Measurements from ENCODE around the gene LIN37.
"Not testable (repeated sequence)": the region's sequence is repeated elsewhere in the genome, so short reads cannot be mapped to it uniquely, and the experiment has no call there.

The LIN37 gene

DNA sequence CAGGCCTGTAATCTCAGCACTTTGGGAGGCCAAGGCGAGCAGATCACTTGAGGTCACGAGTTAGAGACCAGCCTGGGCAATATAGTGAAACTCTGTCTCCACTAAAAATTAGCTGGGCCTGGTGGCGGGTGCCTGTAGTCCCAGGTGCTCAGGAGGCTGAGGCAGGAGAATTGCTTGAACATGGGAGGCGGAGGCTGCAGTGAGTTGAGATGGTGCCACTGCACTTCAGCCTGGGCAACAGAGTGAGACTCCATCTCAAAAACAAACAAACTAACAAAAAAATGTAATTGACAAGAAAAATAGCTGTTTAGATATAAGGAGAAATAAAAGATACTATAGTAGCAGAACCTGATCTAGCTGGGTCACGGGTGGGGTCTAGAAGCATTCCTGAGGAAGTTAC lies 24.0 kb downstream of the LIN37 start:
- not testable (repeated sequence) for H3K27me3 ChIP-seq (ENCODE audit: control insufficient read depth, insufficient read depth, low read length); H3K27ac ChIP-seq (ENCODE audit: low read depth, low read length); H3K9me3 ChIP-seq (ENCODE audit: control insufficient read depth, insufficient read depth, low read length); H3K4me3 ChIP-seq (ENCODE audit: low read depth, low read length); H3K36me3 ChIP-seq (ENCODE audit: control insufficient read depth, insufficient read depth, low read length); H3K9ac ChIP-seq (ENCODE audit: low read depth, low read length)
- H3K4me1 ChIP-seq (ENCODE audit: control insufficient read depth, insufficient read depth, low read length): peaks cover 13% of the 10 kb centered on the region

GRCh38 chr19:35773020-35773806 lies 24.8 kb downstream of the LIN37 start:
- H3K9me3 ChIP-seq (ENCODE audit: control insufficient read depth, insufficient read depth, low read length): no peaks in the 10 kb centered on the region
- no peak overlapping the region for H3K27ac ChIP-seq (ENCODE audit: low read depth, low read length)
- H3K36me3 ChIP-seq (ENCODE audit: control insufficient read depth, insufficient read depth, low read length): peaks cover 5% of the 10 kb centered on the region; the same call in 1 of the 2 replicates

GRCh38 chr19:35774274-35775045 lies 26.1 kb downstream of the LIN37 start:
- Histone ChIP-seq H3K9me3 (ENCODE audit: control insufficient read depth, insufficient read depth, low read length) (no peaks in the 10 kb centered on the region), H3K4me1 (ENCODE audit: control insufficient read depth, insufficient read depth, low read length) (peaks cover 17% of the 10 kb centered on the region), H3K36me3 (ENCODE audit: control insufficient read depth, insufficient read depth, low read length) (no peaks in the 10 kb centered on the region), H3K27me3 (ENCODE audit: control insufficient read depth, insufficient read depth, low read length) (peaks cover 9% of the 10 kb centered on the region), H3K4me3 (ENCODE audit: low read depth, low read length) (no peak overlapping the region), H3K9ac (ENCODE audit: low read depth, low read length) (no peak overlapping the region), H3K27ac (ENCODE audit: low read depth, low read length) (no peak overlapping the region)

More at GRCh38 chr19:35773020-35773806, 24.8 kb downstream of the LIN37 start:
- H3K4me1 ChIP-seq (ENCODE audit: control insufficient read depth, insufficient read depth, low read length): peaks cover 17% of the 10 kb centered on the region
- no peak overlapping the region for H3K9ac ChIP-seq (ENCODE audit: low read depth, low read length)
- H3K4me3 ChIP-seq (ENCODE audit: low read depth, low read length): no peak overlapping the region
- peaks cover 9% of the 10 kb centered on the region for H3K27me3 ChIP-seq (ENCODE audit: control insufficient read depth, insufficient read depth, low read length)

DNA sequence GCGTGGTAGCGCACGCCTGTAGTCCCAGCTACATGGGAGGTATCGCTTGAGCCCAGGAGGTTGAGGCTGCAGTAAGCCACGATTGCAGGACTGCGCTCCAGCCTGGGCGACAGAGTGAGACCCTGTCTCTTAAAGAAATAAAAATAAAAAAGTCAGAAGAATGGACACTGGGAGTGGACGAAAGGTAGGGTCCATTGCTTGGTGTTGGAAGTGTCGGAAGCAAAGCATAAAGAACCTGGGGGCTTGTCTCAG lies 26.6 kb downstream of the LIN37 start:
- H3K4me1 ChIP-seq (ENCODE audit: control insufficient read depth, insufficient read depth, low read length): peaks cover 17% of the 10 kb centered on the region
- H3K36me3 ChIP-seq (ENCODE audit: control insufficient read depth, insufficient read depth, low read length): no peaks in the 10 kb centered on the region
- H3K4me3 ChIP-seq (ENCODE audit: low read depth, low read length): peak overlapping the region; percentile 81; the same call in 1 of the 2 replicates
- H3K9me3 ChIP-seq (ENCODE audit: control insufficient read depth, insufficient read depth, low read length): no peaks in the 10 kb centered on the region
- H3K27ac ChIP-seq (ENCODE audit: low read depth, low read length): no peak overlapping the region
- H3K9ac ChIP-seq (ENCODE audit: low read depth, low read length): no peak overlapping the region
- peaks cover 9% of the 10 kb centered on the region for H3K27me3 ChIP-seq (ENCODE audit: control insufficient read depth, insufficient read depth, low read length)

- peaks cover 9% of the 10 kb centered on the region for H3K27me3 ChIP-seq (ENCODE audit: control insufficient read depth, insufficient read depth, low read length)
- H3K4me1 ChIP-seq (ENCODE audit: control insufficient read depth, insufficient read depth, low read length): peaks cover 17% of the 10 kb centered on the region
- peak within 1 kb of the TSS; percentile 81 for H3K4me3 ChIP-seq (ENCODE audit: low read depth, low read length)
- no peak within 1 kb of the TSS for H3K9ac ChIP-seq (ENCODE audit: low read depth, low read length)
- H3K9me3 ChIP-seq (ENCODE audit: control insufficient read depth, insufficient read depth, low read length): no peaks in the 10 kb centered on the region
- H3K27ac ChIP-seq (ENCODE audit: low read depth, low read length): no peak within 1 kb of the TSS
- H3K36me3 ChIP-seq (ENCODE audit: control insufficient read depth, insufficient read depth, low read length): no peaks in the 10 kb centered on the region
Observed at GRCh38 chr19:35775298-35776101, 27.1 kb downstream of the LIN37 start, which contains the start of gene ARHGAP33. TSS of gene ARHGAP33 (plus strand) at chr19:35775564. CDS start at chr19:35775659, 95 bp downstream.

GRCh38 chr19:35776102-35776788 lies 27.9 kb downstream of the LIN37 start:
- peaks cover 9% of the 10 kb centered on the region for H3K27me3 ChIP-seq (ENCODE audit: control insufficient read depth, insufficient read depth, low read length)
- peak overlapping the region; percentile 81; the same call in 1 of the 2 replicates for H3K4me3 ChIP-seq (ENCODE audit: low read depth, low read length)
- no peaks in the 10 kb centered on the region for H3K36me3 ChIP-seq (ENCODE audit: control insufficient read depth, insufficient read depth, low read length)
- H3K27ac ChIP-seq (ENCODE audit: low read depth, low read length): no peak overlapping the region
- no peaks in the 10 kb centered on the region for H3K9me3 ChIP-seq (ENCODE audit: control insufficient read depth, insufficient read depth, low read length)
- peaks cover 17% of the 10 kb centered on the region for H3K4me1 ChIP-seq (ENCODE audit: control insufficient read depth, insufficient read depth, low read length)
- no peak overlapping the region for H3K9ac ChIP-seq (ENCODE audit: low read depth, low read length)

DNA sequence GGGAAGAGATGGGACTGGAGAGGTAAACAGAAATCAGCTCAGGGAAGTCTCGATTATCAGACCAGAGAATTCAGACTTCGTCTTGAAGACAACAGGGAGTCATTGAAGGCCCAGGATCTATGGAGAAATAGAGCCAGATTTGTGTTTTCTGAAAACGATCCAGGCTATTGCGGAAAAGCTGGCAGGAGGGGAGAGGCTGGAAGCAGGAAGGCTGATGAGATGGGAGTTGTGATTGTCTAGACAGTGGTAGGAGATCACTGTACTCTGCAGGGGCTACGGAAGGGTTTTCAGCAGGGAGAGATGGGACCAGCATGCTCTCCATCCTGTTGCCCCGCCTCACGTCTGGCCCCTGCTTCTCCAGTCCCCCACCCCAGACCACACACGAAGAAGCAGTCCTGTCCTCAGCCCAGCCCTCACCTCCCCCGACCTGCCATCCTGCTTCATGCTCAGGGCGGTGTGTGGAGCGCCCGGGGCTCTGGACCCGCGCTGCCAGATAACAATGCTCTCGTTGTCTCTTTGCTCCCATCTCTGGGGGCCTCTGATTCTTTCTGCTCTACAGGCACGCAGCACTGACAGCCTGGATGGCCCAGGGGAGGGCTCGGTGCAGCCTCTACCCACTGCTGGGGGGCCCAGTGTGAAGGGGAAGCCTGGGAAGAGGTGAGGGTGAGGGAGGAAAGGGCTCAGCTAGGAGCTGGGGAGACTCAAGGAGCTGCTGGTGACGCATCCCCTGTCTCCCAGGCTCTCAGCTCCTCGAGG lies 28.9 kb downstream of the LIN37 start:
- Histone ChIP-seq H3K27me3 (ENCODE audit: control insufficient read depth, insufficient read depth, low read length) (peaks cover 9% of the 10 kb centered on the region), H3K27ac (ENCODE audit: low read depth, low read length) (no peak overlapping the region), H3K4me1 (ENCODE audit: control insufficient read depth, insufficient read depth, low read length) (peaks cover 20% of the 10 kb centered on the region), H3K36me3 (ENCODE audit: control insufficient read depth, insufficient read depth, low read length) (no peaks in the 10 kb centered on the region), H3K4me3 (ENCODE audit: low read depth, low read length) (peak overlapping the region; percentile 26; the same call in 1 of the 2 replicates), H3K9me3 (ENCODE audit: control insufficient read depth, insufficient read depth, low read length) (no peaks in the 10 kb centered on the region), H3K9ac (ENCODE audit: low read depth, low read length) (no peak overlapping the region)

DNA sequence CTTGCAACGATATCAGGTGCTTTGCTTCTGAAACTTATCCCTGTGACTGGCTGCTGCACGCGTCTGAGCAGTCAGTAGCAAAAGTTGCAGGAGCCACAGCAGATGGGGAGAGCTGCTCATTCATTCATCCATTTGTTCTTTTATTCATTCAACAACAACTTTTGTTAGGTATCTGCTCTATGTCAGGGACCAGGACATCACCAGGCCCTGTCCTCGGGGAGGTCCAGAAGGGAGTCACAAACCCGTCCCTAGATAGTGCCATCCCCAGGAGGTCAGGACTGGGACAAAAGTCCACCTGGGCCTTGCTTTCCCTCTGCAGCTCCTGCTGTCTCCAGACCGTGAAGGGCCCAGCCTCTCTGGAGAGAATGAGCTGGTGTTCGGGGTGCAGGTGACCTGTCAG lies 29.6 kb downstream of the LIN37 start:
- Histone ChIP-seq H3K4me3 (ENCODE audit: low read depth, low read length) (no peak overlapping the region), H3K36me3 (ENCODE audit: control insufficient read depth, insufficient read depth, low read length) (no peaks in the 10 kb centered on the region), H3K27me3 (ENCODE audit: control insufficient read depth, insufficient read depth, low read length) (peaks cover 9% of the 10 kb centered on the region), H3K4me1 (ENCODE audit: control insufficient read depth, insufficient read depth, low read length) (peaks cover 20% of the 10 kb centered on the region), H3K9ac (ENCODE audit: low read depth, low read length) (no peak overlapping the region), H3K9me3 (ENCODE audit: control insufficient read depth, insufficient read depth, low read length) (no peaks in the 10 kb centered on the region), H3K27ac (ENCODE audit: low read depth, low read length) (no peak overlapping the region)

DNA sequence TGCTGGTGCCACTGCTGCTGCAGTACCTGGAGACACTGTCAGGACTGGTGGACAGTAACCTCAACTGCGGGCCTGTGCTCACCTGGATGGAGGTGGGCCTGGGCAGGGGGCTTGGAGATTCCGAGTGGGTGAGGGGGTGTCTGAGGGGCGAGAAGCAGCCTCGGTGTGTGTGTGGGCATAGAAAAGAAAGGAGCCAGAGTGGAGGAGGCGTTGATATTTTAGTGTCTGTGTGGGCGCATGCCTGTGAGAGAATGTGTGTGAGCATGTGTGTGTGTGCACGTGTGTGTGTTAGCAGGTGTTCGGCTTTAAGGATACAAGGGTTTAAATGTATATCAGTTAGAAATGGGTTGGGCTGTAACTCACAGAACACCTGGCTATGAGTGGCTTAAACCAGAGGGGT lies 30.7 kb downstream of the LIN37 start:
- Histone ChIP-seq H3K9ac (ENCODE audit: low read depth, low read length) (no peak overlapping the region), H3K4me3 (ENCODE audit: low read depth, low read length) (no peak overlapping the region), H3K27me3 (ENCODE audit: control insufficient read depth, insufficient read depth, low read length) (peaks cover 9% of the 10 kb centered on the region), H3K4me1 (ENCODE audit: control insufficient read depth, insufficient read depth, low read length) (peaks cover 20% of the 10 kb centered on the region), H3K36me3 (ENCODE audit: control insufficient read depth, insufficient read depth, low read length) (no peaks in the 10 kb centered on the region), H3K27ac (ENCODE audit: low read depth, low read length) (no peak overlapping the region), H3K9me3 (ENCODE audit: control insufficient read depth, insufficient read depth, low read length) (no peaks in the 10 kb centered on the region)

GRCh38 chr19:35780058-35780457 lies 31.7 kb downstream of the LIN37 start:
- Histone ChIP-seq H3K4me3 (ENCODE audit: low read depth, low read length) (no peak overlapping the region), H3K27me3 (ENCODE audit: control insufficient read depth, insufficient read depth, low read length) (peaks cover 9% of the 10 kb centered on the region), H3K36me3 (ENCODE audit: control insufficient read depth, insufficient read depth, low read length) (no peaks in the 10 kb centered on the region), H3K9me3 (ENCODE audit: control insufficient read depth, insufficient read depth, low read length) (no peaks in the 10 kb centered on the region), H3K9ac (ENCODE audit: low read depth, low read length) (no peak overlapping the region), H3K27ac (ENCODE audit: low read depth, low read length) (no peak overlapping the region), H3K4me1 (ENCODE audit: control insufficient read depth, insufficient read depth, low read length) (peaks cover 20% of the 10 kb centered on the region)

Measured in HUES48 (cell line).